HG03469 (cell line): ENCODE results near the gene ATF2.

Source experiments
- ATAC-seq: cut with Tn5 transposase; IDR thresholded peaks from one replicate; pipeline ENCODE4 v1.9.1; 2021; ENCODE audit warnings: mild to moderate bottlenecking, moderate library complexity, moderate number of reproducible peaks; ENCODE audit not compliant: unreplicated experiment

ATF2 gene

DNA sequence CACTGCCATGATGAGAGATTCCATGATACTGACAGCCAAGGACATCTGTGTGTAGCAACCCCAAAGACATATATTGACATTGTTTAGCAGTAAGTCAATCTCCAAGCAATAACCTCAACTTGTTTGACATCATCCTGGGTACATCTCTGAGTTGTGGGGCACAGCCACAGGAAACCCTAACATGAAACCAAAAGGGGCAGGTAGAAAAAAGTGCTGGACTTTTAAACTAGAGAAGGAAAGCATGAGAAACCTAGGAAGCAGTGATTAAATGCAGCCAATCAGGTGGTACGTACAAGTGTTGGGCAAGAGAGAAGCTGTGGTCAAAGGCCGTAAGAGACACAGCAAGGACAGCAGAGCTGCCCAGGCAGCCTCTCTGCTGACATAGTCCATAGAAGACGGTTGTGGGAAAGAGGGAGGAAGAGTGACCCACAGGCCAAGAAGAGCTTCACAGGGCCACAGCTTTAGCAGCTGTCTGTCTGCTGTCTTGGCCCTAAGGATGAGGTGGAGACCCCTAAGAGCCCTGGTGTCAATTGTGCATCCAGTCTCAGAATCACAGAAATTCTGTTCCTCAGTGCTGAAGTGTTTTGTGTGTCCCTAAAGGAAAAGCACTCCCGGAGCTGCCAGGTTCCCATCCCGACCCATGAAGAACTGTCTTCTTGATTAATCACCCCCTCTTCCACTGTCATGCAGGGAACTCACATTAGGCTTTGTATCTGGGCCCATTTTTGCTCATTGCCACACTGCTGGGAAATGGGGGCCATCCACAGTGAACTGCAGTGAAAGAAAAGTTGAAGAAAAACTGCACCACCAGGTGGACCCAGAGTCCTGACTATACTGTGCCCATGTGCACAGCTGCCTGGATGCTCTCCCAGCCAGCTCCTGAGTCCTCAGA is 137.4 kb downstream of the ATF2 start:
- ATAC-seq, result no peak

DNA sequence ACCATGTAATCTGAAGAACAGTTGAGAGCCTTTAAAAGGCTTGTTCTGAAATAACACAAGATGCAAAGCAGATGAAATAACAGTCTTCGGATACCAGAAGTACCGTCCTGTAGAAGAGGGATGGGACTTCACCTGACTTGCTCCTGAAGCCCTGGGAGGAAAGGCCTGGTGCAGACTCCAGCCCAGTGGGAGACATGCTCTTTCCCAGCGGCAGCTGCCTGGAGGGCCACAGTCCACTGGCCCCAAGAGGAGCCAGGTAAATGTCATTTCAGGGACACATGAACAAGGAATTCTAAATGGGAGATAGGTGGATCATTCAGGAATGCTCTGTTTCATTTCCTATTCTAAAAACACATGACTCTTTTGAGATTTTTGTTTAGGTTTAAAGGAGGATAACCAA is 140.2 kb downstream of the ATF2 start:
- ATAC-seq, result no peak

DNA sequence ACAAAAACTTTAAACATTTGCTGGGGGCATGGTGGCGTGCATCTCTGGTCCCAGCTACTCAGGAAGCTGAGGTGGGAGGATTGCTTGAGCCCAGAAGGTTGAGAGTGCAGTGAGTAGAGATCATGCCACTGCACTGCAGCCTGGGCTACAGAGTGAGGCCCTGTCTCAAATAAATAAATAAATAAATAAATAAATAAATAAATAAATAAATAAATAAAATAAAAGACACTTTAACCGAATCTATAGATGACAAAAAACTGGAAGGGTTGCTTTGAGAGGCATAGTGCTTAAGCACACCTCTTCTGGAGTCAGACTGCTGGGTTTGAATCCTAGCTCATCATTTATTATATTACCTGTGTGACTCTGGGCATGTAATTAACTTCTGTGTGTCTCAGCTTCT is 141.6 kb downstream of the ATF2 start:
- no peak for ATAC-seq

DNA sequence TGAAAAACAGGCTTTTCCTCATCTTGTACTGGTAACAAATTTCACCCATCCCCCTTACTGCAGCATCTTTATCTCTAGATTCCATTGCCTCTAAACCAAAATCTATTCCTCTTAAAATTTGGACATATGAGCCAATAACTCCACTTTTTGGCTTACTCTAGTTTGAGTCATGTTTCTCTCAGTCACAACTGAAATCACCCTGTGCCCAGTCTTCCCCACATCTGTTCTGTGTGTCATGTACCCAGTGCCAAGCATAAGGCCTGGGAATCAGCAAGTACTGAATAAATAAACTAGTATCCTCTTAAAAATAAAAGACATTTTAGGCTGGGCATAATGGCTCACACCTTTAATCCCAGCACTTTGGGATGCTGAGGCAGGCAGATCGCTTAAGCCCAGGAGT is 142.1 kb downstream of the ATF2 start:
- no peak for ATAC-seq

DNA sequence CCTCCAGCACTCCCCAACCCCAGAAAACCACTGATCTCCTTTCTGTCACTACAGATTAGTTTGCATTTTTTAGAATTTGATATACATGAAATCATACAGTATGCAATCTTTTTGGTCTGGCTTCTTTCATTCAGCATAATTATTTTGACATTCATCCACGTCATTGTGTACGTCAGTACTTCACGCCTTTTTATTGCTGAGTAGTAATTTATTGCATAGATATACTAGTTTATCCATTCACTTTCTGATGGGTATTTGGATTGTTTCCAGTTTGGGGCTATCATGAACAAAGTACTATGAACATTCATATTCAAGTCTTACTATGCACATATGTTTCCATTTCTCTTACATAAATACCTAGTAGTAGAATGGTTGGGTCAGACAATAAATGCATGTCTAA is 142.8 kb downstream of the ATF2 start:
- ATAC-seq, result no peak

DNA sequence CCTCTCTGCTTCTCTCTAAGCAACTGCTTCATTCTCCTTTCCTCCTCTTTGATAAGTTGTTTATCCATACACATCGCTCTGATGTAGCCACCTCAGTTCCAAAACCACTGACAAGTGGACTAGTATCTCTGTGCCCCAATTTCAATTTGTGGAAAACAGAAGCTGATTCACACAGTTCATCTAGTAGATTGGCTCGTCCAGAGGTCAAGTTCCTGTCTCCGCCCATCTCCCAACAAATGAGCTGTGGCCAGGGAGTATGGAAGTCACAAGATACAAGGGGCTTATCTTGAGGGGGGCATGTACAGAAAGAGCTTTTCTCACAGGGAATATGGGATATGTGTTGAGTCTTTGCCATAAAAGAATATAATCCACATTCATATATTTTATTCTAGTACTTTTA is 145.1 kb downstream of the ATF2 start:
- ATAC-seq, result no peak
